Loucy (cell line): ENCODE results near the gene SLC7A10.
"Not testable (repeated sequence)": the region's sequence is repeated elsewhere in the genome, so short reads cannot be mapped to it uniquely, and the experiment has no call there.

Experiments used
- CTCF ChIP-seq: fragments of 200-600 bp; sonication (generic); conservative IDR thresholded peaks from 2 replicates; pipeline ENCODE4 v1.5.1; 2014; ENCODE audit warnings: mild to moderate bottlenecking, antibody characterized with exemption, low read length
- EZH2phosphoT487 ChIP-seq: fragments of 200-600 bp; IDR thresholded peaks from 2 replicates; pipeline ENCODE4 v1.6.1; 2018; ENCODE audit warnings: antibody characterized with exemption, mild to moderate bottlenecking, moderate library complexity, borderline replicate concordance

- TF ChIP-seq CTCF, EZH2phosphoT487: not testable (repeated sequence)
These were observed 59.6 kb downstream of the SLC7A10 start for GRCh38 chr19:33166037-33166436.
